GM18870 (cell line): ENCODE results near the gene NFKB1.
"Not testable (repeated sequence)": the region's sequence is repeated elsewhere in the genome, so short reads cannot be mapped to it uniquely, and the experiment has no call there.

Experiments used
- ATAC-seq: cut with Tn5 transposase; IDR thresholded peaks from one replicate; pipeline ENCODE4 v1.9.1; 2021; ENCODE audit warnings: moderate library complexity; ENCODE audit not compliant: unreplicated experiment

NFKB1 gene, protein sequence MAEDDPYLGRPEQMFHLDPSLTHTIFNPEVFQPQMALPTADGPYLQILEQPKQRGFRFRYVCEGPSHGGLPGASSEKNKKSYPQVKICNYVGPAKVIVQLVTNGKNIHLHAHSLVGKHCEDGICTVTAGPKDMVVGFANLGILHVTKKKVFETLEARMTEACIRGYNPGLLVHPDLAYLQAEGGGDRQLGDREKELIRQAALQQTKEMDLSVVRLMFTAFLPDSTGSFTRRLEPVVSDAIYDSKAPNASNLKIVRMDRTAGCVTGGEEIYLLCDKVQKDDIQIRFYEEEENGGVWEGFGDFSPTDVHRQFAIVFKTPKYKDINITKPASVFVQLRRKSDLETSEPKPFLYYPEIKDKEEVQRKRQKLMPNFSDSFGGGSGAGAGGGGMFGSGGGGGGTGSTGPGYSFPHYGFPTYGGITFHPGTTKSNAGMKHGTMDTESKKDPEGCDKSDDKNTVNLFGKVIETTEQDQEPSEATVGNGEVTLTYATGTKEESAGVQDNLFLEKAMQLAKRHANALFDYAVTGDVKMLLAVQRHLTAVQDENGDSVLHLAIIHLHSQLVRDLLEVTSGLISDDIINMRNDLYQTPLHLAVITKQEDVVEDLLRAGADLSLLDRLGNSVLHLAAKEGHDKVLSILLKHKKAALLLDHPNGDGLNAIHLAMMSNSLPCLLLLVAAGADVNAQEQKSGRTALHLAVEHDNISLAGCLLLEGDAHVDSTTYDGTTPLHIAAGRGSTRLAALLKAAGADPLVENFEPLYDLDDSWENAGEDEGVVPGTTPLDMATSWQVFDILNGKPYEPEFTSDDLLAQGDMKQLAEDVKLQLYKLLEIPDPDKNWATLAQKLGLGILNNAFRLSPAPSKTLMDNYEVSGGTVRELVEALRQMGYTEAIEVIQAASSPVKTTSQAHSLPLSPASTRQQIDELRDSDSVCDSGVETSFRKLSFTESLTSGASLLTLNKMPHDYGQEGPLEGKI

GRCh38 chr4:102500696-102501446, at the start of gene NFKB1:
Gene NFKB1 (plus strand): TSS chr4:102501359. CDS start chr4:102525519, 24,160 bp downstream.
- peak; percentile 46 for ATAC-seq

GRCh38 chr4:102452854-102453253, 48.3 kb upstream of the NFKB1 start:
- no peak for ATAC-seq

DNA sequence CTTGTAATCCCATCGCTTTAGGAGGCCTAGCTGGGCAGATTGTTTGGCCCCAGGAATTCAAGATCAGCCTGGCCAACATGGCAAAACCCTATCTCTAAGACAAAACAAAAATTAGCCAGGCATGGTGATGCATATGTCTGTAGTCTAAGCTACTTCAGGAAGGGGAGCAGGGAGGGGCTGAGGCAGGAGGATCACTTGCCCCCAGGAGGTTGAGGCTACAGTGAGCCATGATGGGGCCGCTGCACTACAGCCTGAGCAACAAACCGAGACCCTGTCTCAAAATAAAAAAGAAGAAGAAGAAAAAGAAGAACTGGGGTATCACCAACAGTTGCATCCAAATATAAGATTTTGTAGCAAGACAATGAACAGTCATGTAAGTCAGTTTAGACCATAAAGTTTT, 47.3 kb upstream of the NFKB1 start:
- no peak for ATAC-seq

DNA sequence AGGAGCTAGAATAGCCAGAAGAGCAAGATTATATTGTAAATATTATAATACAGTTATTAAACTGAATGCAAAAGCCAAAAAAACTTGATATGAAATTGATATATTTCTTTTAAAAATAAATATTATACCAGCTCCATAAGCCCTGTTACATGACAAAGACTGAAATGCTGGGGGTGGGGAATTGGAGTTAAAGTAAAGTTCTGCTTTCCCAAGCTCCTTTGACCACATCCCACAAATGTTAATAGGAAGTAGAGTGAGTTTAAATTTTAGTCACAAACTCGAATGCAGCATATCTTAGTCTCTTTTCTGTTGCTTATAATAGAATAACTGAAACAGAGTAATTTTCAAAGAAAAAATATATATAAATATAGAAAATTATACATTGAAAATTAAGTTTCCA, 46.9 kb upstream of the NFKB1 start:
- ATAC-seq = no peak

- no peak for ATAC-seq
Measured at GRCh38 chr4:102454981-102455685, 46.0 kb upstream of the NFKB1 start.

- ATAC-seq = no peak
Measured at GRCh38 chr4:102455750-102456149, 45.4 kb upstream of the NFKB1 start.

DNA sequence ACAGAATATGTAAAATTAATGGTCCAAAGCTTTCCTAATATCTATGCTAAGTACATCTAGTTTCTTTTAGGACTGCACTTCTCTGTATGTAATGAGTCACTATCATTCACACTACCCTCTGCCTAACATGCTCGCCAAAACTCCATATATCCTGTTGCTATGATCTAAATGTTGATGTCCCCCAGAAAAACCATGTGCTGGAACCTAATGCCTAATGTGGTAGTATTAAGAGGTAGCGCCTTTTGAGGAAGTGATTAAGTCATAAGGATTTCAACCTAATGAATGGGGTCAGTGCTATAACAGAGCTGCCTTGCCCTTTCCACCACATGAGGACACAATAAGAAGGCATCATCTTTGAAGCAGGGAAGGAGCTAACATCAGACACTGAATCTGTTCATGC, 34.9 kb upstream of the NFKB1 start:
- ATAC-seq = no peak

DNA sequence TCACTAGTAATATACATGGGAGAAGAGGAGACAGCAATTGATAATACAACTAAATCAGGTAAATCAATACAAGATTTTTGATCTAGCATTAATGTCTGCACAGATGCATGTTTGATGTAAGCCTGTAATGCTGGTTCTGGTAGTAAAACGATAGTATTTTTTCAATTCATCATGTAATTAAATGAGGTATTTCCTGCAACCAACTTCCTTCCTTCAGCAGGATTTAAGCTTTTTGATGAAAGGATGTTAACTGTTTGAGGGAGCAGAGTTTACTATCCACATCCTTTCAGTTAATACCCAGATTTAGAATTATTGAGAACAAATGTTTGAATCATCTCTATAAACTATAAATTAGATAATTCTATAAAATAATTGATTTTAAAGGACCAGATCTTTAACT, 31.4 kb upstream of the NFKB1 start:
- ATAC-seq = no peak

DNA sequence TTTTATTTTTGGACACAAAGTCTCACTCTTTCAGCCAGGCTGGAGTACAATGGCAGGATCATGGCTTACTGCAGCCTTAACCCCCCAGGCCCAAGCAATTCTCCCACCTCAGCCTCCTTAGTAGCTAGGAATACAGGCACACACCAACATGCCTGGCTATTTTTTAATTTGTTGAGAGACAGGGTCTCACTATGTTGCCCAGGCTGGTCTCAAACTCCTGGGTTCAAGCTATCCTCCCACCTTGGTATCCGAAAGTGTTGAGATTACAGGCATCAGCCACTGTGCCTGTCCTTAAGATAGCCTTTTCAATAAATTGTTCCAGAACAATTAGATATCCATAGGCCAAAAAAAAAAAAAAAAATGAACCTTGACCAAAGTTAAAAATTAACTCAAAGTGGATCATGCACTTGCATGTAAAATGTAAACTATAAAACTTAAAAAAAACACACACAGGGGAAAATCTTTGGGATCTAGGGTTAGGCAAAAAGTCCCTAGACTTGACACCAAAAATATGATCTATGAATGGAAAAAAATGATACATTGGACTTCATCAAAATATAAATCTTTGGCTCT, 28.6 kb upstream of the NFKB1 start:
- ATAC-seq = no peak

- no peak for ATAC-seq
Measured at GRCh38 chr4:102473476-102473875, 27.7 kb upstream of the NFKB1 start.

- ATAC-seq = no peak
Measured at GRCh38 chr4:102474736-102475504, 26.2 kb upstream of the NFKB1 start.

DNA sequence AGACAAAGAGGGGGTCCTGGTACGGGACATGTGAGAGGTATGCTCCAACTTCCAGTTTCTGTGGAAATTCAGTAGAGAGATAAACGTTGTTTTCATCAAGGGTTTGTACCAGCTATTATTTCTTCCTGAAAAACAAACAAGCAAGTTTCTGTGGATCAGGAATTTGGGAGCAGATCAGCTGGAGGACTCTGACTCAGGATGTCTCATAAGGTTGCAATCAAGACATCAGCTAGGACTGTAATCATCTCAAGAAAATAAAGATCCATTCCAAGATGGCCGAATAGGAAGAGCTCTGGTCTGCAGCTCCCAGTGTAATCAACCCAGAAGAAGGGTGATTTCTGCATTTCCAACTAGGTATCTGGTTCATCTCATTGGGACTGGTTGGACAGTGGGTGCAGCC, 23.5 kb upstream of the NFKB1 start:
- no peak for ATAC-seq

- no peak for ATAC-seq
Measured at GRCh38 chr4:102478186-102478585, 23.0 kb upstream of the NFKB1 start.

- ATAC-seq = not testable (repeated sequence)
Measured at GRCh38 chr4:102479832-102480231, 21.3 kb upstream of the NFKB1 start.

- no peak for ATAC-seq
Measured at GRCh38 chr4:102483120-102483519, 18.0 kb upstream of the NFKB1 start.

GRCh38 chr4:102483990-102484692, 17.0 kb upstream of the NFKB1 start:
- ATAC-seq = not testable (repeated sequence)

- ATAC-seq = no peak
Measured at GRCh38 chr4:102492531-102493241, 8.5 kb upstream of the NFKB1 start.

DNA sequence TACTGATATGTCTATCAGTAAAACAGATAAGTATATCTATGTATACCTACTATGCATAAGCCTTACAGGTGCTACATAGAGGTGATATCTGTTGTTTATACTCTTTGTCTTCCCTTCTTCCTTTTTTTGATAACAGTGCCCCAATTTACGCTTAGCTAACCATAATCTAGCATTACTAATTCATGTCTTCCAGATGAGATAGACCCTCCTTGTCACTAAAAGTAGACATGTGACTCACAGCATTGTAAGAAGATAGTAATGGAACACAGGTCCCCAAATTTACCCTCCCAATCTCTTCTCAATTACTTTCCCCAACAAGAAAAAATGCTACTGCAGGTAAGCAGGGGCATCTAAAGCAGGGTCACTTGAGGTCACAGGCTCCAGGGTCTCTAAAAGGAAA, 7.9 kb upstream of the NFKB1 start:
- no peak for ATAC-seq
